SK-N-SH (cell line): Measurements from ENCODE around the gene TPPP. TPM values are rescaled to one million over a fixed set of nuclear protein-coding genes. Genes with fewer than 3 reads are reported as not detected.

ENCODE experiments used
- CTCF ChIA-PET: fragments of 300-600, 350-600 bp; formaldehyde crosslinking; extraction: SDS; loops from one replicate; lab custom pipeline; 2021; lab: Yijun Ruan, JAX
- POLR2A ChIA-PET: fragments of 350-600 bp; sonication (Branson Sonifier 250); formaldehyde crosslinking; extraction: SDS; loops from one replicate; lab custom pipeline; 2020; ENCODE audit warnings: antibody characterized with exemption, inconsistent platforms; lab: Yijun Ruan, JAX
- DNase-seq: peaks from one replicate; pipeline ENCODE4 v3.0.0; 2012
- H2AFZ ChIP-seq: fragments of 200-600 bp; sonication (generic); 2 replicates; pipeline ENCODE4 v1.8.1; 2016; ENCODE audit warnings: antibody characterized with exemption, mild to moderate bottlenecking, low read depth
- H3F3A ChIP-seq: fragments of 200-600 bp; sonication (generic); replicated peaks from 2 replicates; pipeline ENCODE3; 2016; ENCODE audit warnings: antibody characterized with exemption, mild to moderate bottlenecking; ENCODE audit not compliant: insufficient read depth
- H3K27ac ChIP-seq, 2 experiments: fragments of 200-500 bp in 1 of 2; fragments of 200-600 bp in 1 of 2; sonication (Bioruptor generic) in 1 of 2; sonication (generic), shearing (Covaris generic) in 1 of 2; 2 replicates each; pipeline versions ENCODE4 v1.5.1 to v1.6.1; 2014 to 2016; ENCODE audit warnings: low read depth in 2 of 2, inconsistent platforms in 1 of 2, low read length in 1 of 2, mild to moderate bottlenecking in 1 of 2, mixed read lengths in 1 of 2
- H3K27me3 ChIP-seq: fragments of 200-600 bp; sonication (generic), shearing (Covaris generic); 2 replicates; pipeline ENCODE4 v1.6.1; 2016; ENCODE audit warnings: mixed run types; ENCODE audit not compliant: insufficient read depth
- H3K36me3 ChIP-seq, 2 experiments: fragments of 200-500 bp in 1 of 2; fragments of 200-600 bp in 1 of 2; sonication (Bioruptor generic) in 1 of 2; sonication (generic) in 1 of 2; replicated peaks in 1 of 2; 2 replicates each; pipeline versions ENCODE3 to v1.5.1; 2014 to 2016; ENCODE audit warnings: low read length in 1 of 2, mild to moderate bottlenecking in 1 of 2; ENCODE audit not compliant: insufficient read depth in 2 of 2, control insufficient read depth in 1 of 2
- H3K4me1 ChIP-seq, 2 experiments: fragments of 200-500 bp in 1 of 2; fragments of 200-600 bp in 1 of 2; sonication (Bioruptor generic) in 1 of 2; sonication (generic), shearing (Covaris generic) in 1 of 2; 2 replicates each; pipeline versions ENCODE4 v1.5.1 to v1.6.1; 2014 to 2016; ENCODE audit warnings: low read depth in 1 of 2, low read length in 1 of 2, mixed run types in 1 of 2; ENCODE audit not compliant: insufficient read depth in 2 of 2, control insufficient read depth in 1 of 2
- H3K4me2 ChIP-seq: fragments of 200-600 bp; sonication (generic), shearing (Covaris generic); 2 replicates; pipeline ENCODE4 v1.6.1; 2017; ENCODE audit warnings: mixed run types
- H3K4me3 ChIP-seq, 2 experiments: fragments of 200-500 bp in 1 of 2; fragments of 200-600 bp in 1 of 2; sonication (Bioruptor generic) in 1 of 2; sonication (generic), shearing (Covaris generic) in 1 of 2; 2 replicates each; pipeline versions ENCODE4 v1.5.1 to v1.8.1; 2014 to 2016; ENCODE audit warnings: low read depth in 2 of 2, inconsistent platforms in 1 of 2, low read length in 1 of 2, mild to moderate bottlenecking in 1 of 2, mixed read lengths in 1 of 2, moderate library complexity in 1 of 2
- H3K79me2 ChIP-seq: fragments of 200-600 bp; sonication (generic); 2 replicates; pipeline ENCODE4 v1.8.1; 2017; ENCODE audit warnings: mild to moderate bottlenecking; ENCODE audit not compliant: insufficient read depth
- H3K9ac ChIP-seq: fragments of 200-600 bp; sonication (generic); 2 replicates; pipeline ENCODE4 v1.6.1; 2017; ENCODE audit warnings: mixed run types
- H3K9me2 ChIP-seq: fragments of 200-600 bp; sonication (generic); 2 replicates; pipeline ENCODE4 v1.6.1; 2017; ENCODE audit warnings: mixed run types
- H3K9me3 ChIP-seq: fragments of 200-600 bp; sonication (generic); 2 replicates; pipeline ENCODE4 v1.6.1; 2017; ENCODE audit warnings: mixed run types, mild to moderate bottlenecking, moderate library complexity
- H4K20me1 ChIP-seq: fragments of 200-600 bp; sonication (generic); 2 replicates; pipeline ENCODE4 v1.6.1; 2017; ENCODE audit warnings: mild to moderate bottlenecking, mixed run types; ENCODE audit not compliant: insufficient read depth
- CHD2 ChIP-seq: fragments of 150-350 bp; IDR thresholded peaks from 2 replicates; pipeline ENCODE4 v1.6.1; 2018; ENCODE audit warnings: low read length; ENCODE audit not compliant: partially characterized antibody
- ELF1 ChIP-seq: IDR thresholded peaks from 2 replicates; pipeline ENCODE4 v1.4.0; 2012
- FOXJ3 ChIP-seq: sonication (generic); formaldehyde crosslinking; IDR thresholded peaks from 2 replicates; pipeline ENCODE4 v1.5.1; 2020; ENCODE audit warnings: mild to moderate bottlenecking, missing genetic modification reagents
- FOXM1 ChIP-seq: IDR thresholded peaks from 2 replicates; pipeline ENCODE4 v1.4.0; 2012; ENCODE audit warnings: low read depth, mild to moderate bottlenecking
- GABPA ChIP-seq: IDR thresholded peaks from 2 replicates; pipeline ENCODE4 v1.4.0; 2012; ENCODE audit warnings: low read depth, mild to moderate bottlenecking
- GATA2 ChIP-seq: sonication (generic); formaldehyde crosslinking; IDR thresholded peaks from 2 replicates; pipeline ENCODE4 v1.5.0; 2020; ENCODE audit warnings: mild to moderate bottlenecking, missing genetic modification reagents
- MEF2A ChIP-seq: IDR thresholded peaks from 2 replicates; pipeline ENCODE4 v1.4.0; 2012; ENCODE audit warnings: low read depth, borderline replicate concordance
- NFIC ChIP-seq: IDR thresholded peaks from 2 replicates; pipeline ENCODE4 v1.4.0; 2012; ENCODE audit warnings: borderline replicate concordance
- POLR2AphosphoS5 ChIP-seq: IDR thresholded peaks from 2 replicates; pipeline ENCODE4 v1.6.1; 2012; ENCODE audit warnings: low read depth, low read length
- RAD21 ChIP-seq: IDR thresholded peaks from 2 replicates; pipeline ENCODE4 v1.6.1; 2012; ENCODE audit warnings: mild to moderate bottlenecking, low read length
- RCOR1 ChIP-seq: fragments of 150-350 bp; IDR thresholded peaks from 2 replicates; pipeline ENCODE4 v1.6.1; 2017; ENCODE audit warnings: antibody characterized with exemption, low read length
- SMC3 ChIP-seq: IDR thresholded peaks from 2 replicates; pipeline ENCODE4 v1.6.1; 2012; ENCODE audit warnings: low read depth, low read length, improper control_type of control experiment
- TCF12 ChIP-seq: IDR thresholded peaks from 2 replicates; pipeline ENCODE4 v1.4.0; 2012
- YY1 ChIP-seq: IDR thresholded peaks from 2 replicates; pipeline ENCODE4 v1.4.0; 2012; ENCODE audit warnings: low read depth, mild to moderate bottlenecking
- WGBS: methylation state at CpG from one replicate; pipeline ENCODE4 v1.1.6; 2017; ENCODE audit warnings: low lambda C conversion rate; 5-methylcytosine and 5-hydroxymethylcytosine counted together
- polyA plus RNA-seq, 3 experiments: library from polyadenylated mRNA; depleted of rRNA; stranded (reverse); fragments of >200 nt; gene quantifications; 2 replicates each; pipeline ENCODE4 v1.2.3, GENCODE V29; 2012
- TF ChIP-seq, protein P1 (sequence below): fragments of 150-350 bp; IDR thresholded peaks from 2 replicates; pipeline ENCODE4 v1.6.1; 2017; ENCODE audit warnings: antibody characterized with exemption, low read length, low read depth, borderline replicate concordance
- TF ChIP-seq, protein P2 (sequence below): fragments of 150-350 bp; IDR thresholded peaks from 2 replicates; pipeline ENCODE4 v1.6.1; 2016; ENCODE audit warnings: mild to moderate bottlenecking, low read depth, low read length
- TF ChIP-seq, protein P3 (sequence below): IDR thresholded peaks from 2 replicates; pipeline ENCODE4 v1.4.0; 2012; ENCODE audit warnings: low read depth
- TF ChIP-seq, protein P4 (sequence below): IDR thresholded peaks from 2 replicates; pipeline ENCODE4; 2012
- TF ChIP-seq, protein P5 (sequence below): IDR thresholded peaks from 2 replicates; pipeline ENCODE4 v1.6.1; 2012; ENCODE audit warnings: mild to moderate bottlenecking, low read depth, low read length, moderate library complexity
- TF ChIP-seq, protein P6 (sequence below): fragments of 200-600 bp; sonication (generic); IDR thresholded peaks from 2 replicates; pipeline ENCODE4 v1.6.1; 2017; ENCODE audit warnings: antibody characterized with exemption, mild to moderate bottlenecking, moderate library complexity

The TPPP gene
- polyA plus RNA-seq, 1 of the 3 experiments (the other 2 are of a cell fraction), result 0.05 TPM

DNA sequence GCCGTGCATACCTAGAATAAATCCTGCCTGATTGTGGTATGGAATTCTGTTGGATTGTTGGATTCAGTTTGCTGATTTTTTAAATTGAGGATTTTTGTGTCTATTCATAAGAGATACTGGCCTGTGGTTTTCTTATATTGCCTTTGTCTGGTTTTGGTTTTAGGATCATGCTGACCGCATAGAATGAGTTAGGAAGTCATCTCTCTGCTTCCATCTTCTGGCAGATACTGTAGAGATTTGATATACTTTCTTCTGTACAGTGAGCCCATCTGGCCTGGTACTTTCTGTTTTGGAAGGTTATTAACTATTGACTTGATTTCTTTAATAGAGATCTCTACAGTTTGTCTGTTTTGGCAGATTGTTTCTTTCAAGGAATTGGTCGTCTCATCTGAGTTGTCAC, 66.3 kb downstream of the TPPP start (continued):
- TF ChIP-seq, protein P1, sequence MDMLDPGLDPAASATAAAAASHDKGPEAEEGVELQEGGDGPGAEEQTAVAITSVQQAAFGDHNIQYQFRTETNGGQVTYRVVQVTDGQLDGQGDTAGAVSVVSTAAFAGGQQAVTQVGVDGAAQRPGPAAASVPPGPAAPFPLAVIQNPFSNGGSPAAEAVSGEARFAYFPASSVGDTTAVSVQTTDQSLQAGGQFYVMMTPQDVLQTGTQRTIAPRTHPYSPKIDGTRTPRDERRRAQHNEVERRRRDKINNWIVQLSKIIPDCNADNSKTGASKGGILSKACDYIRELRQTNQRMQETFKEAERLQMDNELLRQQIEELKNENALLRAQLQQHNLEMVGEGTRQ, result no peak
- no peak for TF ChIP-seq FOXJ3

DNA sequence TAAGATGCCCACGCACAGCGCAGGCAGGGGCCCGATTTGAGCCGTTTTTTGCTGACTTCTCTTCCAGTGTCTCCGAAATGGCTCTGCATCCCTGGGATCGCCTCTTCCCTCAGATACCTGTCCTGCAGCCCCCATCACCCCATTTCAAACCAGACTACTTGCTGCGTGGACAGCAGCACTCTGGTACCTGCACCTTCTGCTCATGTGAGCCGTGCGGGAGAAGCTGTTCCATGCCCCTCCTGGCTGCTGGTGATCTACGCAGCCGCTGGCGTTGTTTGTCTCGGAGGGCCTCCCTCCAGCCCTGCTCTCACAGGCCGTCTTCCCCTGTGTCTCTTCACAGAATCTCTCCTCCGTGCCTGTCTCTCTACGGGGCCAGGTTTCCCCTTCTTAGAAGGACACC, 67.6 kb downstream of the TPPP start:
- CTCF ChIA-PET, result no interaction called here

DNA sequence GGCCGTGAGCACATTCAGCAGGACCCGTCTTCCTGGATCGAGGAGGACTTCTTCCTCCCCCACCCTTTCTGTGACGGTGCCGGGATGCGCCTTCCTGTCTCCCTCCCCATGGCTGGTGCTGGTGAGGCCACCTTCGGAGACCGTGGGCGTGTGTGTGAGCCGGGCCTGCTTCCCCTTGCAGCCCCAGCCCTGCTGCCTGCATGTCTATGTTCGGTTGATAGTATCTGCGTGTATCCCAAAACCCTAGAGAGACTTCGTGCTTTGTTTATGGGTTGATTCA, 68.3 kb downstream of the TPPP start:
- DNase-seq, result no peak
- CTCF ChIA-PET, result no interaction called here

More for the DNA sequence above, 67.6 kb downstream of the TPPP start:
- no peaks in the 10 kb centered on the region for H4K20me1 ChIP-seq
- no peaks in the 10 kb centered on the region for H3K79me2 ChIP-seq
- no peak for DNase-seq
- H3K4me1 ChIP-seq, result no peaks in the 10 kb centered on the region
- H3K4me3 ChIP-seq, result no peak overlapping the region
- 95% methylated on average over 16 of the region's 16 CpGs for WGBS
- no peaks in the 10 kb centered on the region for H3F3A ChIP-seq
- POLR2A ChIA-PET, result no interaction called here
- no peak overlapping the region for H2AFZ ChIP-seq
- no peaks in the 10 kb centered on the region for H3K9me3 ChIP-seq
- no peak overlapping the region for H3K27ac ChIP-seq
- H3K4me2 ChIP-seq, result no peak overlapping the region
- no peaks in the 10 kb centered on the region for H3K27me3 ChIP-seq
- no peaks in the 10 kb centered on the region for H3K9me2 ChIP-seq
- TF ChIP-seq ELF1, result no peak
- TF ChIP-seq, protein P2, sequence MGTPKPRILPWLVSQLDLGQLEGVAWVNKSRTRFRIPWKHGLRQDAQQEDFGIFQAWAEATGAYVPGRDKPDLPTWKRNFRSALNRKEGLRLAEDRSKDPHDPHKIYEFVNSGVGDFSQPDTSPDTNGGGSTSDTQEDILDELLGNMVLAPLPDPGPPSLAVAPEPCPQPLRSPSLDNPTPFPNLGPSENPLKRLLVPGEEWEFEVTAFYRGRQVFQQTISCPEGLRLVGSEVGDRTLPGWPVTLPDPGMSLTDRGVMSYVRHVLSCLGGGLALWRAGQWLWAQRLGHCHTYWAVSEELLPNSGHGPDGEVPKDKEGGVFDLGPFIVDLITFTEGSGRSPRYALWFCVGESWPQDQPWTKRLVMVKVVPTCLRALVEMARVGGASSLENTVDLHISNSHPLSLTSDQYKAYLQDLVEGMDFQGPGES, result no peak
- TF ChIP-seq RAD21, result no peak
- TF ChIP-seq, protein P3, sequence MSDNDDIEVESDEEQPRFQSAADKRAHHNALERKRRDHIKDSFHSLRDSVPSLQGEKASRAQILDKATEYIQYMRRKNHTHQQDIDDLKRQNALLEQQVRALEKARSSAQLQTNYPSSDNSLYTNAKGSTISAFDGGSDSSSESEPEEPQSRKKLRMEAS, result no peak
- no peak for TF ChIP-seq MEF2A
- H3K9ac ChIP-seq, result no peak overlapping the region
- H3K36me3 ChIP-seq, result peaks cover 0 to 9% of the 10 kb centered on the region in 2 experiments

More for the DNA sequence above, 68.3 kb downstream of the TPPP start:
- Histone ChIP-seq H2AFZ (no peak overlapping the region), H3F3A (no peaks in the 10 kb centered on the region), H4K20me1 (no peaks in the 10 kb centered on the region), H3K9me2 (no peaks in the 10 kb centered on the region), H3K27me3 (no peaks in the 10 kb centered on the region), H3K27ac (no peak overlapping the region), H3K36me3 (peaks cover 0 to 15% of the 10 kb centered on the region in 2 experiments), H3K4me1 (no peaks in the 10 kb centered on the region), H3K9me3 (no peaks in the 10 kb centered on the region), H3K9ac (no peak overlapping the region), H3K79me2 (no peaks in the 10 kb centered on the region), H3K4me2 (no peak overlapping the region), H3K4me3 (no peak overlapping the region)
- TF ChIP-seq TCF12 (no peak), CHD2 (no peak), NFIC (no peak), FOXJ3 (no peak), FOXM1 (no peak), GABPA (no peak), RCOR1 (no peak), SMC3 (no peak), GATA2 (CRISPR knock-in tag) (no peak), YY1 (no peak), ELF1 (no peak), POLR2AphosphoS5 (no peak)
- TF ChIP-seq, protein P4, sequence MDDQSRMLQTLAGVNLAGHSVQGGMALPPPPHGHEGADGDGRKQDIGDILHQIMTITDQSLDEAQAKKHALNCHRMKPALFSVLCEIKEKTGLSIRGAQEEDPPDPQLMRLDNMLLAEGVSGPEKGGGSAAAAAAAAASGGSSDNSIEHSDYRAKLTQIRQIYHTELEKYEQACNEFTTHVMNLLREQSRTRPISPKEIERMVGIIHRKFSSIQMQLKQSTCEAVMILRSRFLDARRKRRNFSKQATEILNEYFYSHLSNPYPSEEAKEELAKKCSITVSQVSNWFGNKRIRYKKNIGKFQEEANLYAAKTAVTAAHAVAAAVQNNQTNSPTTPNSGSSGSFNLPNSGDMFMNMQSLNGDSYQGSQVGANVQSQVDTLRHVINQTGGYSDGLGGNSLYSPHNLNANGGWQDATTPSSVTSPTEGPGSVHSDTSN, result no peak
- TF ChIP-seq, protein P5, sequence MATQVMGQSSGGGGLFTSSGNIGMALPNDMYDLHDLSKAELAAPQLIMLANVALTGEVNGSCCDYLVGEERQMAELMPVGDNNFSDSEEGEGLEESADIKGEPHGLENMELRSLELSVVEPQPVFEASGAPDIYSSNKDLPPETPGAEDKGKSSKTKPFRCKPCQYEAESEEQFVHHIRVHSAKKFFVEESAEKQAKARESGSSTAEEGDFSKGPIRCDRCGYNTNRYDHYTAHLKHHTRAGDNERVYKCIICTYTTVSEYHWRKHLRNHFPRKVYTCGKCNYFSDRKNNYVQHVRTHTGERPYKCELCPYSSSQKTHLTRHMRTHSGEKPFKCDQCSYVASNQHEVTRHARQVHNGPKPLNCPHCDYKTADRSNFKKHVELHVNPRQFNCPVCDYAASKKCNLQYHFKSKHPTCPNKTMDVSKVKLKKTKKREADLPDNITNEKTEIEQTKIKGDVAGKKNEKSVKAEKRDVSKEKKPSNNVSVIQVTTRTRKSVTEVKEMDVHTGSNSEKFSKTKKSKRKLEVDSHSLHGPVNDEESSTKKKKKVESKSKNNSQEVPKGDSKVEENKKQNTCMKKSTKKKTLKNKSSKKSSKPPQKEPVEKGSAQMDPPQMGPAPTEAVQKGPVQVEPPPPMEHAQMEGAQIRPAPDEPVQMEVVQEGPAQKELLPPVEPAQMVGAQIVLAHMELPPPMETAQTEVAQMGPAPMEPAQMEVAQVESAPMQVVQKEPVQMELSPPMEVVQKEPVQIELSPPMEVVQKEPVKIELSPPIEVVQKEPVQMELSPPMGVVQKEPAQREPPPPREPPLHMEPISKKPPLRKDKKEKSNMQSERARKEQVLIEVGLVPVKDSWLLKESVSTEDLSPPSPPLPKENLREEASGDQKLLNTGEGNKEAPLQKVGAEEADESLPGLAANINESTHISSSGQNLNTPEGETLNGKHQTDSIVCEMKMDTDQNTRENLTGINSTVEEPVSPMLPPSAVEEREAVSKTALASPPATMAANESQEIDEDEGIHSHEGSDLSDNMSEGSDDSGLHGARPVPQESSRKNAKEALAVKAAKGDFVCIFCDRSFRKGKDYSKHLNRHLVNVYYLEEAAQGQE, result no peak
- TF ChIP-seq, protein P6, sequence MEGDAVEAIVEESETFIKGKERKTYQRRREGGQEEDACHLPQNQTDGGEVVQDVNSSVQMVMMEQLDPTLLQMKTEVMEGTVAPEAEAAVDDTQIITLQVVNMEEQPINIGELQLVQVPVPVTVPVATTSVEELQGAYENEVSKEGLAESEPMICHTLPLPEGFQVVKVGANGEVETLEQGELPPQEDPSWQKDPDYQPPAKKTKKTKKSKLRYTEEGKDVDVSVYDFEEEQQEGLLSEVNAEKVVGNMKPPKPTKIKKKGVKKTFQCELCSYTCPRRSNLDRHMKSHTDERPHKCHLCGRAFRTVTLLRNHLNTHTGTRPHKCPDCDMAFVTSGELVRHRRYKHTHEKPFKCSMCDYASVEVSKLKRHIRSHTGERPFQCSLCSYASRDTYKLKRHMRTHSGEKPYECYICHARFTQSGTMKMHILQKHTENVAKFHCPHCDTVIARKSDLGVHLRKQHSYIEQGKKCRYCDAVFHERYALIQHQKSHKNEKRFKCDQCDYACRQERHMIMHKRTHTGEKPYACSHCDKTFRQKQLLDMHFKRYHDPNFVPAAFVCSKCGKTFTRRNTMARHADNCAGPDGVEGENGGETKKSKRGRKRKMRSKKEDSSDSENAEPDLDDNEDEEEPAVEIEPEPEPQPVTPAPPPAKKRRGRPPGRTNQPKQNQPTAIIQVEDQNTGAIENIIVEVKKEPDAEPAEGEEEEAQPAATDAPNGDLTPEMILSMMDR, result no peak
- POLR2A ChIA-PET, result no interaction called here
- WGBS, result 91% methylated on average over 13 of the region's 13 CpGs
